Activated CD8-positive, alpha-beta memory T cell treated with anti-CD3 and anti-CD28 coated beads, Interleukin-2, amount 50 U/mL, for 4 hours (primary cell): ENCODE results near the gene F10.

ENCODE experiments used
- DNase-seq: peaks from one replicate; pipeline ENCODE4 v3.0.0-alpha.2; 2020

The F10 gene

DNA sequence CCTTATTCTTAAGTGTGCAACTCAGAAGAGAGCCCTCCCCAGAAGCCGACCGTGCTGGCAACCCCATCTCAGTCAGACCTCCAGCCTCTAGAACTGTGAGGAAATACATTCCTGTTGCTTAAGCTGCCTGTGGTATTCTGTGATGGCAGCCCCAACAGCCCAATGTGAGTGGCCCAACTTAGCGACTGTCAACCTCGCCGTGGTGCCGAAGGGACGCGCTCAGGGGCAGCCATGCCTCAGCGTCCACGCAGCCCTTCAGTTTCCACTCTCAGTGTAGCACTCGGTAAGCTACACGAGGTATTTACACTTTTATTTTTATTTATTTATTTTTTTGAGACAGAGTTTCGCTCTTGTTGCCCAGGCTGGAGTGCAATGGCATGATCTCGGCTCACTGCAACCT is 54.2 kb downstream of the F10 start:
- no peak for DNase-seq

DNA sequence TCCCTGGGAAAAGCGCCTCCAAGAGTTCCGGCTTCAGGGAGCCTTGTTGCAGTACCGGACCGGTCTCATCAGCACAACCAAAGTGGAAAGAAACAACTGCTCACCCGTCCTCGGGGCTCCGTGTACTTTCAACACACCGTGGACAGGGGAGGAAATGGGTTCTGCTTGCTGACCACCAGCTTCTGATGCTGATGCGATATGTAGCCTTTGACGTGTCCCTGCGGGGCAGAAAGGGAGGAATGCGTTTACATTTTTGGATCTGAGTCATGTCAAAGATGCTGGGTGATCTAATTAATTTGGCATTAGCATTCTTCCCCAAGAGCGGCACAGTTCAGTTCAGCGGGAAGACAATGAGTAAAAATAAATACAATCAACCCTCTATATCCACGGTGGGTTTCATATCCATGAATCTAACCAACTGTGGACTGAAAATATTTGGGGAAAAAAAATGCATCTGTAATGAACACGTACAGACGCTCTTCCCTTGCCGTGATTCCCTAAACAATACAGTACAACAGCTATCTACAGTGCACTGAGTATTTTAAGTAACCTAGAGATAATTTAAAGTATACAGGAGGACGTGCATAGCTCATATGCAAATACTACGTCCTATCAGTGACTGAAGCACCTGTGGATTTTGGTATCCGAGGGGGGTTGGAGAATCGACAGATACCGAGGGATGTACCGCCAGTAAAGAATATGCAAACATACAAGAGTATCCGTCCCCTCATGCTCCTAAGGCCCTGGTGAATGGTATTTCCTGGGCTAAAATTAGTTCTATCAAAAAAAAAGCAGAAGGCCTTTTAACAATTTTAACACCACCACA is 55.7 kb downstream of the F10 start:
- DNase-seq: no peak

DNA sequence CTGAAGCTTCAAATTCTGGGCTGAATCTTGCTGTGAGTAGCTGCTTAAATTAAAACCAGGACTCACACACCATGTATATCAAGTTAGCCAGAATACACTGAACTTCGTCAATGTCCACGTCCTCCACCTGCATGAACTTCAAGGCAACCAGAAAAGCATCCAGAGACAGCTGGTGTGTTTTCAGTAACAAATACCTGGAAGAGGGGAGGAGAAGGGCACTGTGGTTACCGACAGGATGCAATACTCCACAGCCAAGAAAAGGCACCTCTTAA is 56.2 kb downstream of the F10 start:
- DNase-seq: no peak

DNA sequence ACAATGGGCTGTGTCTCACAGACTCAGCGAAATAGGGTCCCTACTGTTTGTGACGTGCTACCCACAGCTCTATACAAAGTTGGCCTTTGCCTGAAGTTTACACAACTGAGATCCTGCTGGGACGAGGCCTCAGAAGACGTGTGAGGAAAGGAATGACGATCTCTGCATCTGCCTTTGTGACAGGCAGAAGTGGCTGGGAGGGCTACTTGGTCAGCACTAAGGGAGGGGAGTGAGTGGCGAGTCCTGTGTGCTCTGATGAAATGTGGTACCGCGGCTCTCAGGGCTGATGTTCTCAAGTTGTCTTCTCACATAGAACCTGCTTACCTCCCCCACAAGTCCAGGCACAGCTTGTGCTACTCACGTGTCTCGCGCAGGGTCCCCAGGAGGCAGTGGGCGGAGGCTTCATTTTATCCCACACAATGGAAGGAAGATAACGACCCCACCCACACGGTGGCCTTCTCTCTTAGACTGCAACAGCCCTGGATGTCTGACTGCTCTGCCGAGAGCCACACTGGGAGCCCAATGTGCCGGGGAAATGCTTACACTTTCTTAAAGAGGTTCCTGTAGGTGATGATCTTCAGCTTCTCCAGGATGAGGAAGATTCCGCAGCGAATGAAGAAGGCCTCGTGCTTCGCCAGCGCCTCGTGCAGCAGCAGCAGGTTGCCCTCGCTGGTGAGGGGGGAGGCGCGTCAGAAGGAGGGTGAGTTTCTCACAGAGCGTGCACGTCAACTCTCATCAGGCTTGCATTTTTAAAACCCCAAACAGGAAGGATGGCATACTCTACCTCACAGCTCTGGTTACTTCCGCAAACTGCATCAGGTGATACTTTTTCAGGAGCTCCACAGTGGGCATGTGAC is 57.0 kb downstream of the F10 start:
- DNase-seq: no peak

GRCh38 chr13:113182046-113182445 is 59.4 kb downstream of the F10 start:
- DNase-seq: no peak

DNA sequence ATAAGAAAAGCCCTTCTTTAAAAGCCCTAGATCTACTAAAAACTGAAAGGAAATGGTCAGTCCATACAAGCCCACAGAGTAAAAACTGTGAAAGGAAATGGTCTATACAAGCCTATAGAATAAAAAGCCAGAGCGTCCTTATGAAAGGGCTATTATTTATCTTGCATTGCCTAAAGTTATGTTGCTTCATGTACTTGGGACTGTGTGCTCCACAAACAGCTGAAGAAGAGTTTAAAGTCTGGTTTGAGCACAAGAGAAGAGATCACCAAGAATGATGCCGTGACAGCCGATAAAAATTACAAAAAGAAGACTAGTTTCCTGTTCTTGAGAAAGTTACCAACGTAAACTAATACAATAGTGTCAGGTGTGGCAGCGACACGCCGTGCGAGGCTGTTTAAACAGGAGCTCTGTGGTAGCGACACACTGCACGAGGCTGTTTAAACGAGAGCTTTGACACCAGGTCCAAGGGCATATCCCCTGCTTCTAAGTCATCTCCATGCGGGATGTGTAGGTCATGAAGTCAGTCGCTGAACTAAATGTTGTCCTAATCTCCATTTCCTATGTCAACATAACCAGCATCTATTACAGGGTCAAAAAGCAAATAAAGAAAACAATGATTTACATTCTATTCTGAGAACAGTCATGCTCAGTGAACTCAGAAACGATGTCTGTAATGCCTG is 61.0 kb downstream of the F10 start:
- no peak for DNase-seq

DNA sequence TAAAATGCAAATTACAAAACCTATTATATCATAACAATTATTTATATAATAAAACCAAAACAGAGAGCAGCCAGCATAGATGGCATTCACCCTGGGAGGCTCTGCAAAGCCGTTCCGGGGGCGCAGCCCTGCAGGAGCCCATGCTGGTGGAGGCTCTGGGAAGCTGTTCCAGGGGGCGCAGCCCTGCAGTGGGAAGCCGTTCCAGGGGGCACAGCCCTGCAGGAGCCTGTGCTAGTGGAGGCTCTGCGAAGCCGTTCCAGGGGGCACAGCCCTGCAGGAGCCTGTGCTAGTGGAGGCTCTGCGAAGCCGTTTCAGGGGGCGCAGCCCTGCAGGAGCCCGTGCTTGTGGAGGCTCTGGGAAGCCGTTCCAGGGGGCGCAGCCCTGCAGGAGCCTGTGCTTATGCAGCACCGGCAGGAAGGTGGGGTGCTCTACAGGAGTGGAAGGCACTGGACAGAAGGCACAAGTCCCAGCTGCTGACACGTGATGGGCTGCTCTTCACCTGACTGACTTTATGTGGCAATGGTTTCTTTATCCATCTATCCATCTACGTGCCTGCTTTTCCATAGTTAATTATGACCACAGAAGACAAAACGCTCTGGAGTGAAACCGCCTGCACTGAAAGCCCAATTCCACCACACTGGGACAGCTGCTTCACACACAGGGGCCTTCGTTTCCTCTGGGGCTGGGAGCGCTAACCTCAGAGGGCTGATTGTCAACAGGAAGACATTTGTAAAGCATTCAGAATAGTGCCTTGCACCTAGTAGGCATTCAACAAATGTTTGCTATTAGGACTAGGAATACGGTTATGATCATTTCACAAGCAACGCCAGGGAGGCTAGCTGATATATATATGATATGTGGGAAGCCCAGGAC is 62.2 kb downstream of the F10 start:
- peak; percentile 35 for DNase-seq

GRCh38 chr13:113186061-113186900 is 63.7 kb downstream of the F10 start:
- DNase-seq: no peak

- peak; percentile 62 for DNase-seq
Observed at GRCh38 chr13:113187263-113187669, 64.7 kb downstream of the F10 start.

- no peak for DNase-seq
Observed at GRCh38 chr13:113187883-113188665, 65.5 kb downstream of the F10 start.

- DNase-seq: no peak
Observed at GRCh38 chr13:113190181-113190580, 67.6 kb downstream of the F10 start.

- no peak for DNase-seq
Observed at GRCh38 chr13:113192279-113192678, 69.7 kb downstream of the F10 start.

DNA sequence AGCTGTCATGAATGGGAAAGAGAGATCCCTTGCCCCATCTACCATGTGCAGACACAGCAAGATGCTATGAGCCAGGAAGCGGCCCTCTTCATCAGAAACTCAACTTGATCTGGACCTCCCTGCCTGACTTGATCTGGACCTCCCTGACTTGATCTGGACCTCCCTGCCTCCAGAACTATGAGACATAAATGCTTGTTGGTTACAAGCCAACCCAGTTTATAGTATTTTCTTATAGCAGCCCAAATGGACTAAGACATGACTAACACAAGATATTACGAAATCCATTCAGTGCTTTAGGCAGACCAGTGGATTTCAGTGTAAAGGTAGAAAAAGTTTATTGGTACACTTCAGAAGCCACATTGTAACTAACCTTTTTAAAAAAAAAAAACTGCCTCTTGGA is 70.3 kb downstream of the F10 start:
- no peak for DNase-seq

- no peak for DNase-seq
Observed at GRCh38 chr13:113195360-113195759, 72.8 kb downstream of the F10 start.

DNA sequence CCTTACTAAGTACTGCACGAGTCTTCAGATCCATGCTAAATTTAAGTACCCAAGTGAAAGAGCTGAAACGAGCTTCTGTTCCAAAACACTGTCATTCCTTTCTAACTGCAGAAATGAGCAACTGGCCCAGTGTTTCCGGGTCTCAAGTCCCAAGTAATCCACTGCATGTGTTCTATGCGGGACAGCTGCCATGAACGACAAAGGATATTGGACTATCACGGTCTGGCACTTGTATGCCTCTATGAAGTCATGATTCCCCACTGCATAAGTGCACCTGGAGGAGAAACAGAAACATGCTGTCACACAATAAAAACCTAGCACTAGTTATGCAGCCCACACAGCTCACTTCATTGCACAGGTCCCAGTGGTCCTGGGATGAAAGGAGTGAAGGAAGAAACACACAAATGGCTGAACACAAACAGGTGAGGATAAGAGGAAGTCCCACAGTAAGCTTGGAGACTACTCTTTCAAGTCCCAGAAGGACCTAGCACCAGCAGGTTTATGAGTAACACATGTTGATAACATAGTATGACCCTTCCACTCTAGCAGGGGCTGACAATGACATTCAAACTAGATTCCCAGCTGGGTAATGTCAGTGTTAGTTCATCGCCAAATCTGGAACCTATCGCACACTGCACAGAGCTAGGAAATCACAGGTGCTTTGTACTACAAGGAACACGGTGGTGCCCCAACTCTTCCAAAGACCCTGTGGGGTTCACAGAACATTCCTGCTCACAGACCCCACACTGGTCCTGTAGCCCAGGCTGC is 74.6 kb downstream of the F10 start:
- no peak for DNase-seq
